Measurements from ENCODE around the gene SIGLEC9.

- TF ChIP-seq CTCF (IDR thresholded peaks at IDR 0.05), result no peak
- no peak for TF ChIP-seq CDX4 (CRISPR knock-in tag; IDR thresholded peaks at IDR 0.05; ENCODE audit: borderline replicate concordance)
- TF ChIP-seq MYBL2 (CRISPR knock-in tag; IDR thresholded peaks at IDR 0.05), result no peak
- TF ChIP-seq NR3C1 (CRISPR knock-in tag; conservative IDR thresholded peaks at IDR 0.05; ENCODE audit: low read depth), result no peak
- TF ChIP-seq GABPB1 (CRISPR knock-in tag; IDR thresholded peaks at IDR 0.05), result no peak
- no peak for TF ChIP-seq E2F4 (CRISPR knock-in tag; IDR thresholded peaks at IDR 0.05; ENCODE audit: borderline replicate concordance, low read depth)
- no peak for TF ChIP-seq FOXJ3 (CRISPR knock-in tag; IDR thresholded peaks at IDR 0.05; ENCODE audit: borderline replicate concordance)
- TF ChIP-seq ERG (CRISPR knock-in tag; IDR thresholded peaks at IDR 0.05), result no peak
- no peak for TF ChIP-seq ZNF281 (CRISPR knock-in tag; IDR thresholded peaks at IDR 0.05)
- no peak for TF ChIP-seq ATF3 (CRISPR knock-in tag; conservative IDR thresholded peaks at IDR 0.05)
- TF ChIP-seq ELF4 (CRISPR knock-in tag; IDR thresholded peaks at IDR 0.05; ENCODE audit: low read depth), result no peak
Measured at GRCh38 chr19:51103926-51104341, 20.8 kb upstream of the SIGLEC9 start.
